Natural killer cell (primary cell): Measurements from ENCODE around the gene TRMT1. TPM values are rescaled to one million over a fixed set of nuclear protein-coding genes. Genes with fewer than 3 reads are reported as not detected.

Experiments
- ATAC-seq, 3 donors: fragments of 150-1000 bp in 2 of 3; fragments of 200-7000 bp in 1 of 3; cut with Tn5 transposase; 1 replicate in 1 of 3; 2 replicates in 2 of 3; pipeline ENCODE4 v1.10.0; 2021; ENCODE audit warnings: mild to moderate bottlenecking in 2 of 3, moderate library complexity in 2 of 3
- DNase-seq, 2 donors: peaks; one replicate each; pipeline versions ENCODE4 v3.0.0 to v3.0.0-alpha.2; 2013 to 2021; ENCODE audit warnings: mixed read lengths in 1 of 2
- H3K27ac ChIP-seq: one replicate; pipeline ENCODE4 v1.5.1; 2013; ENCODE audit warnings: mild to moderate bottlenecking, low read length
- H3K27me3 ChIP-seq: one replicate; pipeline ENCODE4 v1.6.1; 2013; ENCODE audit warnings: low read length; ENCODE audit not compliant: control insufficient read depth, insufficient read depth
- H3K36me3 ChIP-seq: one replicate; pipeline ENCODE4 v1.6.1; 2013; ENCODE audit warnings: low read length; ENCODE audit not compliant: control insufficient read depth, insufficient read depth
- H3K4me1 ChIP-seq: one replicate; pipeline ENCODE4 v1.6.1; 2013; ENCODE audit warnings: low read length; ENCODE audit not compliant: control insufficient read depth, insufficient read depth
- H3K4me3 ChIP-seq: one replicate; pipeline ENCODE4 v1.5.1; 2013; ENCODE audit warnings: low read length
- H3K9me3 ChIP-seq: one replicate; pipeline ENCODE4 v1.6.1; 2013; ENCODE audit warnings: low read length; ENCODE audit not compliant: control insufficient read depth, insufficient read depth
- H3K27ac Mint-ChIP-seq, 2 donors: one replicate each; pipeline ENCODE4 v1.8.0; 2022; ENCODE audit warnings: mild to moderate bottlenecking in 2 of 2, mixed read lengths in 2 of 2, moderate library complexity in 1 of 2
- H3K27me3 Mint-ChIP-seq, 2 donors: one replicate each; pipeline ENCODE4 v1.8.0; 2022; ENCODE audit warnings: low read depth in 2 of 2, mixed read lengths in 2 of 2
- H3K36me3 Mint-ChIP-seq: one replicate; pipeline ENCODE4 v1.8.0; 2022; ENCODE audit warnings: mixed read lengths
- H3K4me1 Mint-ChIP-seq, 2 donors: one replicate each; pipeline ENCODE4 v1.8.0; 2022; ENCODE audit warnings: mixed read lengths in 2 of 2
- H3K4me3 Mint-ChIP-seq: one replicate; pipeline ENCODE4 v1.8.0; 2022; ENCODE audit warnings: mild to moderate bottlenecking, moderate library complexity, mixed read lengths
- H3K9me3 Mint-ChIP-seq, 2 donors: one replicate each; pipeline ENCODE4 v1.8.0; 2022; ENCODE audit warnings: mixed read lengths in 2 of 2
- WGBS: methylation state at CpG from one replicate; pipeline ENCODE4 v1.1.7; 2013; ENCODE audit warnings: missing lambda C conversion rate; ENCODE audit not compliant: insufficient coverage; 5-methylcytosine and 5-hydroxymethylcytosine counted together
- intact Hi-C: fragments of 100-400 bp; cut with micrococcal nuclease; formaldehyde crosslinking; loops from one replicate; pipeline ENCODE4 v1.14.2; 2022
- total RNA-seq, 4 donors: library from RNA; stranded (reverse); fragments of 120-200 nt in 1 of 4; gene quantifications; one replicate each; pipeline versions ENCODE4 v1.2.3 to v1.2.4, GENCODE V29; 2013 to 2022
- TF ChIP-seq, protein P1 (sequence below): fragments of 200-600 bp; IDR thresholded peaks from one replicate; pipeline ENCODE4 v1.8.0; 2022; ENCODE audit warnings: antibody characterized with exemption

The TRMT1 gene
- total RNA-seq, 3 donors from 2014 or later (not counting 1 experiment from before 2014, with no cell fraction given): 33.8 to 48.5 (median 42.2) TPM

- DNase-seq (no peak), ATAC-seq (no peak)
- Histone ChIP-seq H3K36me3 (peaks cover 11% of the 10 kb centered on the region), H3K9me3 (no peaks in the 10 kb centered on the region), H3K27ac (no peak overlapping the region), H3K27me3 (no peaks in the 10 kb centered on the region), H3K4me3 (no peak overlapping the region), H3K4me1 (peaks cover 20% of the 10 kb centered on the region)
- intact Hi-C loops: no loop called here
- Mint-ChIP-seq H3K27ac (no peak overlapping the region), H3K9me3 (no peaks in the 10 kb centered on the region), H3K27me3 (no peaks in the 10 kb centered on the region), H3K4me3 (no peak overlapping the region), H3K4me1 (peaks cover 29% of the 10 kb centered on the region in 2 donors), H3K36me3 (no peaks in the 10 kb centered on the region)
- TF ChIP-seq, protein P1, sequence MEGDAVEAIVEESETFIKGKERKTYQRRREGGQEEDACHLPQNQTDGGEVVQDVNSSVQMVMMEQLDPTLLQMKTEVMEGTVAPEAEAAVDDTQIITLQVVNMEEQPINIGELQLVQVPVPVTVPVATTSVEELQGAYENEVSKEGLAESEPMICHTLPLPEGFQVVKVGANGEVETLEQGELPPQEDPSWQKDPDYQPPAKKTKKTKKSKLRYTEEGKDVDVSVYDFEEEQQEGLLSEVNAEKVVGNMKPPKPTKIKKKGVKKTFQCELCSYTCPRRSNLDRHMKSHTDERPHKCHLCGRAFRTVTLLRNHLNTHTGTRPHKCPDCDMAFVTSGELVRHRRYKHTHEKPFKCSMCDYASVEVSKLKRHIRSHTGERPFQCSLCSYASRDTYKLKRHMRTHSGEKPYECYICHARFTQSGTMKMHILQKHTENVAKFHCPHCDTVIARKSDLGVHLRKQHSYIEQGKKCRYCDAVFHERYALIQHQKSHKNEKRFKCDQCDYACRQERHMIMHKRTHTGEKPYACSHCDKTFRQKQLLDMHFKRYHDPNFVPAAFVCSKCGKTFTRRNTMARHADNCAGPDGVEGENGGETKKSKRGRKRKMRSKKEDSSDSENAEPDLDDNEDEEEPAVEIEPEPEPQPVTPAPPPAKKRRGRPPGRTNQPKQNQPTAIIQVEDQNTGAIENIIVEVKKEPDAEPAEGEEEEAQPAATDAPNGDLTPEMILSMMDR: no peak
- WGBS: 96% methylated on average over 3 of the region's 3 CpGs
These were observed 14.4 kb upstream of the TRMT1 start for GRCh38 chr19:13130886-13131490.

- ATAC-seq: no peak
- Mint-ChIP-seq H3K4me1 (peaks cover 29% of the 10 kb centered on the region in 2 donors), H3K27ac (no peak overlapping the region), H3K9me3 (no peaks in the 10 kb centered on the region), H3K27me3 (no peaks in the 10 kb centered on the region), H3K4me3 (no peak overlapping the region), H3K36me3 (no peaks in the 10 kb centered on the region)
- H3K4me3 ChIP-seq: no peak overlapping the region
- peaks cover 20% of the 10 kb centered on the region for H3K4me1 ChIP-seq
- intact Hi-C loops: no loop called here
- DNase-seq: no peak
- 97% methylated on average over 9 of the region's 9 CpGs for WGBS
- peaks cover 5% of the 10 kb centered on the region for H3K36me3 ChIP-seq
- TF ChIP-seq, protein P1: no peak
- H3K27me3 ChIP-seq: no peaks in the 10 kb centered on the region
- H3K27ac ChIP-seq: no peak overlapping the region
- no peaks in the 10 kb centered on the region for H3K9me3 ChIP-seq
These were observed 12.8 kb upstream of the TRMT1 start for GRCh38 chr19:13129384-13129783.

GRCh38 chr19:13128583-13128982, 12.0 kb upstream of the TRMT1 start:
- ATAC-seq: no peak
- H3K4me1 Mint-ChIP-seq: peaks cover 27 to 31% of the 10 kb centered on the region in 2 donors
- peak overlapping the region in 1 of 2 donors; percentile 33 for H3K27ac Mint-ChIP-seq
- H3K4me3 Mint-ChIP-seq: no peak overlapping the region
- H3K36me3 Mint-ChIP-seq: no peaks in the 10 kb centered on the region
- H3K27me3 Mint-ChIP-seq: no peaks in the 10 kb centered on the region
- H3K4me1 ChIP-seq: peaks cover 20% of the 10 kb centered on the region
- H3K27me3 ChIP-seq: no peaks in the 10 kb centered on the region
- H3K4me3 ChIP-seq: no peak overlapping the region
- no peak overlapping the region for H3K27ac ChIP-seq
- intact Hi-C loops: no loop called here
- TF ChIP-seq, protein P1: no peak
- H3K9me3 ChIP-seq: no peaks in the 10 kb centered on the region
- WGBS: 91% methylated on average over 1 of the region's 1 CpG
- H3K9me3 Mint-ChIP-seq: no peaks in the 10 kb centered on the region
- no peak for DNase-seq
- peaks cover 5% of the 10 kb centered on the region for H3K36me3 ChIP-seq
